ENCODE data around the gene ASB16. TPM values are rescaled to one million over a fixed set of nuclear protein-coding genes. Genes with fewer than 3 reads are reported as not detected.

The ASB16 gene
- total and polyA plus RNA-seq, 2 donors (not counting 3 experiments of a cell fraction or from before 2014, with no cell fraction given) = not detected

- no peak overlapping the region for H2AFZ ChIP-seq (ENCODE audit: low read depth, low read length)
- TF ChIP-seq GATA2 (IDR thresholded peaks at IDR 0.05; ENCODE audit: insufficient read depth, insufficient read length, low read depth, low read length) (no peak), FOS (IDR thresholded peaks at IDR 0.05; ENCODE audit: borderline replicate concordance, insufficient read depth, low read length) (no peak), POLR2A (IDR thresholded peaks at IDR 0.05; ENCODE audit: low read depth, low read length) (no peak), CTCF (IDR thresholded peaks at IDR 0.05; ENCODE audit: extremely low read depth in 1 of 2, insufficient read depth in 1 of 2, low read depth in 1 of 2, low read length in 2 of 2) (no peak), MYC (IDR thresholded peaks at IDR 0.05; ENCODE audit: low read depth, low read length) (no peak), JUN (IDR thresholded peaks at IDR 0.05; ENCODE audit: borderline replicate concordance, insufficient read depth, insufficient read length, low read depth) (no peak), MAX (IDR thresholded peaks at IDR 0.05; ENCODE audit: insufficient read depth, insufficient read length) (no peak), EZH2 (IDR thresholded peaks at IDR 0.05; ENCODE audit: borderline replicate concordance, low read depth, low read length, severe bottlenecking) (no peak), POLR2AphosphoS5 (IDR thresholded peaks at IDR 0.05; ENCODE audit: insufficient read depth, low read depth, low read length) (no peak)
- DNase-seq (ENCODE audit: low read depth, low spot score) (no peak), FAIRE-seq (no peak)
- CTCF ChIA-PET = interaction anchor here (0.8 to 1.3 kb wide), 2 partner anchors 22 to 203 kb away, joined by 3 to 6 read pairs; no protein-coding TSS in a partner anchor
- H3K9me3 ChIP-seq (replicated peaks; ENCODE audit: control insufficient read depth, insufficient read depth, low read length) = no peaks in the 10 kb centered on the region
- peaks cover 7% of the 10 kb centered on the region for H3K4me1 ChIP-seq (ENCODE audit: control insufficient read depth, extremely low read depth, insufficient read depth, low read length)
- no peaks in the 10 kb centered on the region for H4K20me1 ChIP-seq (replicated peaks; ENCODE audit: control insufficient read depth, extremely low read depth, insufficient read depth, low read length)
- no peak overlapping the region for H3K27ac ChIP-seq (ENCODE audit: insufficient read depth, low read depth, low read length)
- intact Hi-C loops (cut with micrococcal nuclease) = no loop called here
- H3K9me1 ChIP-seq (replicated peaks; ENCODE audit: control insufficient read depth, extremely low read depth, insufficient read depth, low read length) = no peaks in the 10 kb centered on the region
- peaks cover 2% of the 10 kb centered on the region in 2 experiments for H3K36me3 ChIP-seq (ENCODE audit: control insufficient read depth in 2 of 2, extremely low read depth in 1 of 2, insufficient read depth in 2 of 2, low read length in 2 of 2)
- no peaks in the 10 kb centered on the region for H3K27me3 ChIP-seq (ENCODE audit: control insufficient read depth in 2 of 2, insufficient read depth in 2 of 2, low read length in 2 of 2)
- no peak overlapping the region for H3K4me2 ChIP-seq (ENCODE audit: insufficient read depth, low read length)
- H3K4me3 ChIP-seq (replicated peaks in 1 of 3; ENCODE audit: insufficient read depth in 1 of 3, low read depth in 1 of 3, low read length in 3 of 3) = no peak overlapping the region
- H3K79me2 ChIP-seq (ENCODE audit: control insufficient read depth, insufficient read depth, low read length) = peaks cover 20% of the 10 kb centered on the region
- POLR2A ChIA-PET = no interaction called here
- dilution Hi-C loops (cut with MboI; ENCODE audit: extremely low pct_ligation_motif_present, low sequenced_read_pairs) = no loop called here
- no peak overlapping the region for H3K9ac ChIP-seq (replicated peaks; ENCODE audit: extremely low read depth, insufficient read depth, low read length)
- BruUV-seq (replicated peaks) = no TSS peak
Measured at GRCh38 chr17:44146375-44147346, 23.8 kb upstream of the ASB16 start.

All from endothelial cell of umbilical vein (primary cell).